Muscle of leg (tissue), 11 donors: ENCODE measurements around the gene OR5C1. TPM values are rescaled to one million over a fixed set of nuclear protein-coding genes. Genes with fewer than 3 reads are reported as not detected.
"Not testable (repeated sequence)": the region's sequence is repeated elsewhere in the genome, so short reads cannot be mapped to it uniquely, and the experiment has no call there.

Experiments
- DNase-seq: peaks from one replicate; pipeline ENCODE4 v3.0.0; 2013
- H3K27ac ChIP-seq: one replicate; pipeline ENCODE4 v1.5.1; 2013; ENCODE audit warnings: mild to moderate bottlenecking, low read length, control low read depth
- H3K27me3 ChIP-seq: one replicate; pipeline ENCODE4 v1.6.1; 2013; ENCODE audit warnings: low read length; ENCODE audit not compliant: control insufficient read depth, insufficient read depth
- H3K36me3 ChIP-seq: one replicate; pipeline ENCODE4 v1.6.1; 2013; ENCODE audit warnings: low read length; ENCODE audit not compliant: control insufficient read depth, insufficient read depth
- H3K4me1 ChIP-seq: one replicate; pipeline ENCODE4 v1.6.1; 2013; ENCODE audit warnings: low read length; ENCODE audit not compliant: control insufficient read depth, insufficient read depth
- H3K4me3 ChIP-seq: one replicate; pipeline ENCODE4 v1.5.1; 2013; ENCODE audit warnings: low read length, control low read depth
- H3K9me3 ChIP-seq: replicated peaks from 2 replicates; pipeline ENCODE4 v1.6.1; 2013; ENCODE audit warnings: low read depth, low read length; ENCODE audit not compliant: control insufficient read depth
- WGBS: methylation state at CpG from one replicate; pipeline ENCODE4 v1.1.5; 2013; ENCODE audit warnings: missing lambda C conversion rate; ENCODE audit not compliant: insufficient coverage; 5-methylcytosine and 5-hydroxymethylcytosine counted together
- polyA plus RNA-seq, 8 donors: library from polyadenylated mRNA; unstranded; fragments of 120-200 nt; gene quantifications; one replicate each; pipeline versions ENCODE4 v1.2.1 to v1.2.3, GENCODE V29; 2013; ENCODE audit warnings: inconsistent platforms in 1 of 8, low replicate concordance in 1 of 8; ENCODE audit not compliant: insufficient read length in 8 of 8, insufficient read depth in 1 of 8
- total RNA-seq: library from RNA; stranded (reverse); fragments of 120-200 nt; gene quantifications from one replicate; pipeline ENCODE4 v1.2.4, GENCODE V29; 2013

Gene OR5C1
- total and polyA plus RNA-seq, 9 donors = not detected

- H3K36me3 ChIP-seq = no peaks in the 10 kb centered on the region
- DNase-seq = no peak
- no CpG with 5 or more reads among the region's 4 CpGs for WGBS
Observed at GRCh38 chr9:122786338-122786737, 2.4 kb upstream of the OR5C1 start.

GRCh38 chr9:122789256-122790046, 718 bp downstream of the OR5C1 start:
- DNase-seq = no peak
- 91% methylated on average over 25 of the region's 28 CpGs for WGBS

More at GRCh38 chr9:122786338-122786737, 2.4 kb upstream of the OR5C1 start:
- Histone ChIP-seq H3K4me3 (no peak overlapping the region), H3K9me3 (no peaks in the 10 kb centered on the region), H3K4me1 (no peaks in the 10 kb centered on the region), H3K27ac (no peak overlapping the region), H3K27me3 (no peaks in the 10 kb centered on the region)

GRCh38 chr9:122791872-122792669, 3.3 kb downstream of the OR5C1 start:
- DNase-seq = no peak
- Histone ChIP-seq H3K4me1 (no peaks in the 10 kb centered on the region), H3K9me3 (no peaks in the 10 kb centered on the region), H3K27me3 (no peaks in the 10 kb centered on the region), H3K36me3 (no peaks in the 10 kb centered on the region), H3K4me3 (no peak overlapping the region), H3K27ac (no peak overlapping the region)
- 71% methylated on average over 2 of the region's 5 CpGs for WGBS

More at GRCh38 chr9:122789256-122790046, 718 bp downstream of the OR5C1 start:
- no peaks in the 10 kb centered on the region for H3K36me3 ChIP-seq
- H3K4me1 ChIP-seq = no peaks in the 10 kb centered on the region
- H3K27me3 ChIP-seq = no peaks in the 10 kb centered on the region
- no peaks in the 10 kb centered on the region for H3K9me3 ChIP-seq
- no peak overlapping the region for H3K4me3 ChIP-seq
- H3K27ac ChIP-seq = no peak overlapping the region

DNA sequence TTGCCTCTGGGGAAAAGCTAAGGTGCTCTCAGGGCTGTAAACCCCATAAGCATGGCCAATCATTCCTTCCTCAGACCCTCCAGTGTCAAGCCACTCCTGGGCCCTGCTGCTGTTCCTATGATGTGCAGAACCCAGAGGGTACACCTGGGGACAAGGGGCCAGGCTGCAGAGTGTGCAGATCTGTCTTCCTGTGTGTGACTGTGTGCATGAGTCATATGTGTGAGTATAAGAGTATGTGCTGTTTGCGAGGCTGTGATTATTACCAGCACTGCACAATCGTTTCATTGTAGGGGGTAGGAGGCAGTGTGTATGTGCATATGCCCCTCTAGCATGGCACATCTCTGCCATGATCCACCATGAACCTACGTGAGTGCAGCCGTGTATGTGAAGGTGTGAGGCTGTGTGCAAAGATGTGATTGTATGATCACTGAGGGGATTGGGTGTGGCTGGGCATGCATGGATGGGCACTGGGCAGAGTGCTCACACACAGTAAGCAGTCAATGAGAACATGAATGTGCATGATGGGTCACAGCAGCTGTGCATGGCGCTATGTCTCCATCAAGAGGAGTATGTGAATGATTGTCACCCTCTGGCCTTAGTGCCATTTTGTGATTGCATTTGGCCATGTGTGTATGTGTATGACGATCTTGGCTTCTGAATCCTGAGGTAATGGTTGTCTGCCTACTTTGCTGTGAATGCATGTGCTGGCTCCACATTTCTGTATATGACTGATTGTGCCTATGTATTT, 8.8 kb downstream of the OR5C1 start:
- no peaks in the 10 kb centered on the region for H3K9me3 ChIP-seq
- H3K4me1 ChIP-seq = no peaks in the 10 kb centered on the region
- no peak for DNase-seq
- no peak overlapping the region for H3K4me3 ChIP-seq
- no peak overlapping the region for H3K27ac ChIP-seq
- no peaks in the 10 kb centered on the region for H3K27me3 ChIP-seq
- H3K36me3 ChIP-seq = no peaks in the 10 kb centered on the region
- WGBS = 83% methylated on average over 4 of the region's 6 CpGs

DNA sequence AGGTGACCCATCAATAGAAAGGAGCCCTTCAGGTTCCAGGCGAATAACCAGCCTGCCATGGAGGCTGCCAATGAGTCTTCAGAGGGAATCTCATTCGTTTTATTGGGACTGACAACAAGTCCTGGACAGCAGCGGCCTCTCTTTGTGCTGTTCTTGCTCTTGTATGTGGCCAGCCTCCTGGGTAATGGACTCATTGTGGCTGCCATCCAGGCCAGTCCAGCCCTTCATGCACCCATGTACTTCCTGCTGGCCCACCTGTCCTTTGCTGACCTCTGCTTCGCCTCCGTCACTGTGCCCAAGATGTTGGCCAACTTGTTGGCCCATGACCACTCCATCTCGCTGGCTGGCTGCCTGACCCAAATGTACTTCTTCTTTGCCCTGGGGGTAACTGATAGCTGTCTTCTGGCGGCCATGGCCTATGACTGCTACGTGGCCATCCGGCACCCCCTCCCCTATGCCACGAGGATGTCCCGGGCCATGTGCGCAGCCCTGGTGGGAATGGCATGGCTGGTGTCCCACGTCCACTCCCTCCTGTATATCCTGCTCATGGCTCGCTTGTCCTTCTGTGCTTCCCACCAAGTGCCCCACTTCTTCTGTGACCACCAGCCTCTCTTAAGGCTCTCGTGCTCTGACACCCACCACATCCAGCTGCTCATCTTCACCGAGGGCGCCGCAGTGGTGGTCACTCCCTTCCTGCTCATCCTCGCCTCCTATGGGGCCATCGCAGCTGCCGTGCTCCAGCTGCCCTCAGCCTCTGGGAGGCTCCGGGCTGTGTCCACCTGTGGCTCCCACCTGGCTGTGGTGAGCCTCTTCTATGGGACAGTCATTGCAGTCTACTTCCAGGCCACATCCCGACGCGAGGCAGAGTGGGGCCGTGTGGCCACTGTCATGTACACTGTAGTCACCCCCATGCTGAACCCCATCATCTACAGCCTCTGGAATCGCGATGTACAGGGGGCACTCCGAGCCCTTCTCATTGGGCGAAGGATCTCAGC, 11.6 kb downstream of the OR5C1 start, which contains the start of gene OR1K1:
TSS of gene OR1K1 (plus strand) at position 58 of the 995 bp plus-strand sequence. CDS start at position 58, 0 bp downstream.
- H3K4me1 ChIP-seq = no peaks in the 10 kb centered on the region
- H3K36me3 ChIP-seq = no peaks in the 10 kb centered on the region
- H3K9me3 ChIP-seq = no peaks in the 10 kb centered on the region
- DNase-seq = no peak
- no peaks in the 10 kb centered on the region for H3K27me3 ChIP-seq
- H3K4me3 ChIP-seq = no peak within 1 kb of the TSS
- no peak within 1 kb of the TSS for H3K27ac ChIP-seq
- WGBS = 93% methylated on average over 30 of the region's 30 CpGs

GRCh38 chr9:122806661-122807060, 17.9 kb downstream of the OR5C1 start:
- no peak overlapping the region for H3K4me3 ChIP-seq
- no peak for DNase-seq
- H3K27me3 ChIP-seq = no peaks in the 10 kb centered on the region
- no peaks in the 10 kb centered on the region for H3K4me1 ChIP-seq
- H3K27ac ChIP-seq = no peak overlapping the region
- no peaks in the 10 kb centered on the region for H3K36me3 ChIP-seq
- WGBS = 50% methylated on average over 1 of the region's 4 CpGs
- H3K9me3 ChIP-seq = no peaks in the 10 kb centered on the region

DNA sequence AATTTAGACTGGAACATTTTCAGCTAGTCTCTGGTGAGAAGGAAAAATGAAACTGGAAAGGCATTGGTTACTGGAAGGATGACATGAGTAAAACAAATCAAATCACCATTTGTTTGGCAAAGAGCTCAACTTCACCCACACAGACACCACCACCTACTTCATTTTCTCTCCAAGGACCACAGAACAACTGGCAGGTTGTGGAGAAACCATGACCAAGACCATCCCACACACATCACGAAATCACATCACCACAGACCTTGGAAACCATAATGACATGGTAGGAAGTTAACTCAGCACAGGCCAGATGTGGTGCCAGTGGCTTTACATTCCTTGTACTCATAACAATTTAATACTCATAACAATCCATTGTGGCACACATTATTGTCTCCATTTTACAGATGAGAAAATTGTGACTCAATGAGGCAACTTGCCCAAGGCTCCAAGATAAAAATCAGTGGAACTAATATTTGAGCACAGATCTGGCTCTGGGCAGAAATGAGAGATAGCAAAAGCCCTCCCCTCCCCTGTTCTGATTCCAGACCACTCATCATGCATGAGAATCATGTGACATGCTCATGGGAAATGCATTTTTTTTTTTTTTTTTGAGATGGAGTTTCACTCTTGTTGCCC, 18.7 kb downstream of the OR5C1 start:
- H3K27ac ChIP-seq = no peak overlapping the region
- no peak overlapping the region for H3K4me3 ChIP-seq
- no peaks in the 10 kb centered on the region for H3K9me3 ChIP-seq
- no peaks in the 10 kb centered on the region for H3K4me1 ChIP-seq
- 50% methylated on average over 1 of the region's 1 CpG for WGBS
- H3K36me3 ChIP-seq = no peaks in the 10 kb centered on the region
- DNase-seq = no peak
- no peaks in the 10 kb centered on the region for H3K27me3 ChIP-seq

GRCh38 chr9:122808141-122808540, 19.4 kb downstream of the OR5C1 start:
- H3K36me3 ChIP-seq = no peaks in the 10 kb centered on the region
- H3K4me3 ChIP-seq = no peak overlapping the region
- no peak for DNase-seq
- no peaks in the 10 kb centered on the region for H3K27me3 ChIP-seq
- H3K9me3 ChIP-seq = no peaks in the 10 kb centered on the region
- WGBS = 100% methylated on average over 2 of the region's 3 CpGs
- H3K4me1 ChIP-seq = no peaks in the 10 kb centered on the region
- no peak overlapping the region for H3K27ac ChIP-seq

DNA sequence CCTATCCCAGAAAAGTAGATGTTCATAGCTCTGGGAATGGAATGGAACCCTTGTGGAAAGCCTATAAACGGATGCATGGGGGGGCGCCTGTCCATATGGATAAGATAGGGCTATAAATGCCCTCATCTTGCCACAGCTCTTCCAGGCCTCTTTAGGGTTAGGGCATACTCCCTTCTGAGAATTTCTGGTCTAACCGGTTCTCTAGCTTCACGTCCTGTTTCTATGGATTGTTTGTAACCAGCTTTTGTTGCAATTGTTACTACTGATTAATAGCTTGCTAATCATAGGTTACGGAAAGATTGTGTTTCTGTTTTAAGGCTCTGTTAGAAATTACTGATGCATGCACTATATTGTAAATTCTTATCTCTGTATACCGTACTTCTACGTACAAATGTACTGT, 20.5 kb downstream of the OR5C1 start:
- H3K27me3 ChIP-seq, H3K36me3 ChIP-seq, H3K27ac ChIP-seq, DNase-seq, H3K4me1 ChIP-seq, H3K4me3 ChIP-seq, H3K9me3 ChIP-seq: not testable (repeated sequence)
- WGBS = no CpG with 5 or more reads among the region's 7 CpGs
